GM04503 (cell line): ENCODE data around the gene TTC28.
A peak's percentile ranks its signal among the peaks of the same experiment; 100 is the strongest.
"Not testable (repeated sequence)": the region's sequence is repeated elsewhere in the genome, so short reads cannot be mapped to it uniquely, and the experiment has no call there.

Source experiments
- DNase-seq: peaks from one replicate; pipeline ENCODE4 v3.0.0-alpha.2; 2012; ENCODE audit warnings: low read depth

Gene TTC28

DNA sequence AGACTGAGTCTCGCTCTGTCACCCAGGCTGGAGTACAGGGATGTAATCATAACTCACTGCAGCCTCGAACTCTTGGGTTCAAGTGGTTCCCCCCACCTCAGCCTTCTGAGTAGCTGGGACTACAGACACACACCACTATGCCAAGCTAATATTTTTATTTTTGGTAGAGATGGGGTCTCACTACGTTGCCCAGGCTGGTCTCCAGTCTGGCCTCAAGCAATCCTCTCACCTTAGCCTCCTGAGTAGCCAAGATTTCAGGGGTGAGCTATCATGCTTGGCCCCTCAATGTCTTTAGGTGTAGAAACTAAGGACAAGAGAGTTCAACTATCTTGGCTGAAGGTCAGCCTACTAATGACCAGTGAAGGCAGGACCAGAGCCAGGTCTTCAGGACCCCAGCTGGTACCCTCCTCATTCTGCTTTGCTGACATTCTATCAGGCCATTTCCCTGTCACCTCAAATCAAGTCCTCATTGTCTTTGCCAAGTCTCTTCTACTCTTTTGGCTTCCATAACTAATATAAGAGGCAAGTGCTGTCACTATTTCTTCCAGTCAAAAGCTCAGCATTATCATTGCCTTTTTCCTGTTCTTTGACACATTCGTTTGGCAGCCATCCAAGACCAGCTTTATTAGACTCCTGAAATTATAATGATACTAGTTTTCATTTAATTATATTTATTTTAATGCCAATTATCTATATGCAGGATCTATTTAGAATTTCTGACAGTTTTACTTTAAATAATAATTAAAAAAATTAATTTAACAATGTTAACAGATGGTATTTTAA, 496.4 kb downstream of the TTC28 start:
- DNase-seq: no peak

GRCh38 chr22:28180804-28181731, 498.6 kb downstream of the TTC28 start:
- DNase-seq: peak; percentile 71

- DNase-seq: no peak
Observed at GRCh38 chr22:28179392-28179791, 500.2 kb downstream of the TTC28 start.

DNA sequence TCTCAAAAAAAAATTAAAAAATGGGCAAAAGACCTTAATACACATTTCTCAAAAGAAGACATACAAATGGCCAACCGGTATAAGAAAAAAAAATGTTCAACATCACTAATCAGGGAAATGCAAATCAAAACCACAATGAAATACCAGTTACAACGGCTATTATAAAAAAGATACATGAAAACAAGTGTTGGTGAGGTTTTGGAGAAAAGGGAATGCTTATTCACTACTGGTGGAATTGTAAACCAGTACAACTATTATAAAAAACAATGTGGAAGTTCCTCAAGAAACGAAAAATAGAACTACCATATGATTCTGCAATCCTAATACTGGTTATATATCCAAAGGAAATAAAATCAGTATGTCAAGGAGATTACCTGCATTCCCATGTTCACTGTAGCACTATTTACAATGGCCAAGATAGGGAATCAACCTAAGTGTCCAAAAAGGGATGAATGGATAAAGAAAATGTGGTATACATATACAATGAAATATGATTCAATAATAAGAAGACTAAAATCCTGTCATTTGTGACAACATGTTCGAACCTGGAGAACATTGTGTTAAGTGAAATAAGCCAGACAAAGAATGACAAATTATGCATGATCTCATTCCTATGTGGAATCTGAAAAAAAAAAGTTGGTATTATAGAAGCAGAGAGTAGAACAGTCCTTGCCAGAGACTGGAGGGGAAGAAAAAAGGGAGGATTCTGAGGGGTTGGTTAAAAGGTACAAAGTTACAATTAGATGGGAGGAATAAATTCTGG, 503.7 kb downstream of the TTC28 start:
- DNase-seq: no peak

- DNase-seq: no peak
Observed at GRCh38 chr22:28174509-28174908, 505.1 kb downstream of the TTC28 start.

- DNase-seq: no peak
Observed at GRCh38 chr22:28172892-28173670, 506.6 kb downstream of the TTC28 start.

GRCh38 chr22:28171712-28172111, 507.9 kb downstream of the TTC28 start:
- DNase-seq: no peak

- no peak for DNase-seq
Observed at GRCh38 chr22:28171115-28171514, 508.5 kb downstream of the TTC28 start.

DNA sequence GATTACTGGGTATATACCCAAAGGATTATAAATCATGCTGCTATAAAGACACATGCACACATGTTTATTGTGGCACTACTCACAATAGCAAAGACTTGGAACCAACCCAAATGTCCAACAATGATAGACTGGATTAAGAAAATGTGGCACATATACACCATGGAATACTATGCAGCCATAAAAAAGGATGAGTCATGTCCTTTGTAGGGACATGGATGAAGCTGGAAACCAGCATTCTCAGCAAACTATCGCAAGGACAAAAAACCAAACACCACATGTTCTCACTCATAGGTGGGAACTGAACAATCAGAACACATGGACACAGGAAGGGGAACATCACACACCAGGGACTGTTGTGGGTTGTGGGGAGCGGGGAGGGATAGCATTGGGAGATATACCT, 510.3 kb downstream of the TTC28 start:
- not testable (repeated sequence) for DNase-seq

- DNase-seq: no peak
Observed at GRCh38 chr22:28155808-28156207, 523.8 kb downstream of the TTC28 start.

- DNase-seq: no peak
Observed at GRCh38 chr22:28154861-28155260, 524.8 kb downstream of the TTC28 start.

DNA sequence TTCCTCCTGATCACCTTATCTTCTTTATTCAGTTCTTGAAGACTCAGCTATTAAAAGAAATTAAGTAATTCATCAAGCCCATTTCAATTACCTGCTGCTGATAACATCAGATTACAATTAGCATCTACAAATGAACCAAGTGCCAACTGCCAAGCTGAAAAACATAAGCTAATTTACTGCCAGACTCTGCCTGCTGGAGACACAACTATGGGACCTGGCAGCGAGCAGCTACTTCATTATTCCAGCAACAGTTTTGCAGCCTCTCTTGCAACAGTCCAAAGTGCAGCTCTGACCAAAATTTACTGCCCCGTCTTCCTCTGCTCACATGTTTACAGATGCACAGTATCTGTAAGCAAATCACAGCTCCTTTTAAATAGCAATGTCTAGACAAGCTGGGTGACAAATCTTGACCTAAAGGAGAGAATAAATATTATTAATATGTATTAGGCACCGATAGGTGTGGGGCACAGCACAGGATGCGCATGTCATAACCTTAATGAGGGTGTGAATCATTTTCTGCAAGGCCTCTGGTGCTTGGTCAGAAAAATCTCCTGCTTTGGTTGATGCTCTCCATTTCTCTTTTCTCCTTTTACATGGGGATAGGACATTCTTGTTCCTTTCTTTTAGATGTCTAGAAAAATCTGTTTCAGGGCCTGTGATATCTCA, 528.4 kb downstream of the TTC28 start:
- no peak for DNase-seq

- DNase-seq: no peak
Observed at GRCh38 chr22:28148816-28149465, 530.7 kb downstream of the TTC28 start.

- DNase-seq: no peak
Observed at GRCh38 chr22:28147401-28147800, 532.2 kb downstream of the TTC28 start.

- DNase-seq: no peak
Observed at GRCh38 chr22:28146401-28147314, 533.0 kb downstream of the TTC28 start.

GRCh38 chr22:28143961-28144745, 535.5 kb downstream of the TTC28 start:
- no peak for DNase-seq

GRCh38 chr22:28143241-28143865, 536.3 kb downstream of the TTC28 start:
- DNase-seq: no peak

- DNase-seq: peak; percentile 96
Observed at GRCh38 chr22:28142361-28142961, 537.2 kb downstream of the TTC28 start.
